GM12878 (cell line): ENCODE data around the gene RAPGEF4.

Source experiments
- SREBF2 ChIP-seq: IDR thresholded peaks from 2 replicates; pipeline ENCODE4 v1.6.1; 2012; ENCODE audit warnings: mild to moderate bottlenecking, low read length
- TF ChIP-seq, protein P1 (sequence below): fragments of 450-650 bp; IDR thresholded peaks from 2 replicates; pipeline ENCODE4 v1.6.1; 2017; ENCODE audit warnings: antibody characterized with exemption, mild to moderate bottlenecking, moderate library complexity

DNA sequence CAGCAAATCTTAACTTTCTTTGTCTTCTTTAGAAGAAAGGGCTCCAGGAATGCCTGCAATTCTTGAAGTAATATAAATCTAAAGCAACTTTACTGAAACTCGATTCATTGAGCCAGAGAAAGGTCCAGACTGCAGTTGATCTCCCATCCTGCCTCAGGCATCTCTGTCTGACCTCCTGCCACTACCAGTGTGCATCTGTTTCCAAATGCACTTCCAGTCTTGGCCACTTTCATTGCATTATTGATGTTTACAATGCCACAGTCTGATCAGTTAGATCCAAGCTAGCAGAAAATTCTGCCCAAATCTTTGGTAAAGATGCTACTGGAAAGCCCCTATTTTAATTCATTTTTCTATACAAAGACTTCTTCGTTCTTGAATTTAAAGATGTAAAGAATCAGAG is 158.0 kb downstream of the RAPGEF4 start:
- TF ChIP-seq SREBF2: no peak
- TF ChIP-seq, protein P1, sequence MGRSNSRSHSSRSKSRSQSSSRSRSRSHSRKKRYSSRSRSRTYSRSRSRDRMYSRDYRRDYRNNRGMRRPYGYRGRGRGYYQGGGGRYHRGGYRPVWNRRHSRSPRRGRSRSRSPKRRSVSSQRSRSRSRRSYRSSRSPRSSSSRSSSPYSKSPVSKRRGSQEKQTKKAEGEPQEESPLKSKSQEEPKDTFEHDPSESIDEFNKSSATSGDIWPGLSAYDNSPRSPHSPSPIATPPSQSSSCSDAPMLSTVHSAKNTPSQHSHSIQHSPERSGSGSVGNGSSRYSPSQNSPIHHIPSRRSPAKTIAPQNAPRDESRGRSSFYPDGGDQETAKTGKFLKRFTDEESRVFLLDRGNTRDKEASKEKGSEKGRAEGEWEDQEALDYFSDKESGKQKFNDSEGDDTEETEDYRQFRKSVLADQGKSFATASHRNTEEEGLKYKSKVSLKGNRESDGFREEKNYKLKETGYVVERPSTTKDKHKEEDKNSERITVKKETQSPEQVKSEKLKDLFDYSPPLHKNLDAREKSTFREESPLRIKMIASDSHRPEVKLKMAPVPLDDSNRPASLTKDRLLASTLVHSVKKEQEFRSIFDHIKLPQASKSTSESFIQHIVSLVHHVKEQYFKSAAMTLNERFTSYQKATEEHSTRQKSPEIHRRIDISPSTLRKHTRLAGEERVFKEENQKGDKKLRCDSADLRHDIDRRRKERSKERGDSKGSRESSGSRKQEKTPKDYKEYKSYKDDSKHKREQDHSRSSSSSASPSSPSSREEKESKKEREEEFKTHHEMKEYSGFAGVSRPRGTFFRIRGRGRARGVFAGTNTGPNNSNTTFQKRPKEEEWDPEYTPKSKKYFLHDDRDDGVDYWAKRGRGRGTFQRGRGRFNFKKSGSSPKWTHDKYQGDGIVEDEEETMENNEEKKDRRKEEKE: no peak
